GM12864 (cell line): ENCODE results near the gene ZNF791.
"Not testable (repeated sequence)": the region's sequence is repeated elsewhere in the genome, so short reads cannot be mapped to it uniquely, and the experiment has no call there.

Source experiments
- DNase-seq: peaks from one replicate; pipeline ENCODE4 v3.0.0-alpha.2; 2011; ENCODE audit warnings: low read depth
- H3K4me3 ChIP-seq: 2 replicates; pipeline ENCODE4 v1.5.1; 2011; ENCODE audit warnings: mild to moderate bottlenecking, low read depth, low read length, control low read depth
- TF ChIP-seq, protein P1 (sequence below): IDR thresholded peaks from 2 replicates; pipeline ENCODE4 v1.5.1; 2011; ENCODE audit warnings: low read depth, mild to moderate bottlenecking, moderate library complexity, low read length, control low read depth, inconsistent platforms; ENCODE audit errors: missing control alignments

The ZNF791 gene

DNA sequence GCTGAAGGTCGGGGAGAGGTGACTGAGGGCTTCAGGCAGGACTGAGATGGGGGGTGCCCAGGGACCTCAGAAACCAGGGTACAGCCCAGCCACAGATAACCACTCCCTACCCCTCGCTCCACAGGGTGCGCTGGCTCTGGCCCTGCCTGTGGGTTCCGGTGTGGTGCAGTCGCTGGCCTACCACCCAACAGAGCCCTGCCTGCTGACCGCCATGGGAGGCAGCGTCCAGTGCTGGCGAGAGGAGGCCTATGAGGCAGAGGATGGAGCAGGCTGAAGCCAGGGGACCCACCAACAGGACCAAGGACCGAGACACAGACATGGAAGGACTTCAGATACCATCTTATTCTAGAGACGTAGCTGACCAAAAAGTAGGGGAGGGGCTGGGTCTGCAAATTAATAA, 64.7 kb downstream of the ZNF791 start:
- no peak overlapping the region for H3K4me3 ChIP-seq
- TF ChIP-seq, protein P1, sequence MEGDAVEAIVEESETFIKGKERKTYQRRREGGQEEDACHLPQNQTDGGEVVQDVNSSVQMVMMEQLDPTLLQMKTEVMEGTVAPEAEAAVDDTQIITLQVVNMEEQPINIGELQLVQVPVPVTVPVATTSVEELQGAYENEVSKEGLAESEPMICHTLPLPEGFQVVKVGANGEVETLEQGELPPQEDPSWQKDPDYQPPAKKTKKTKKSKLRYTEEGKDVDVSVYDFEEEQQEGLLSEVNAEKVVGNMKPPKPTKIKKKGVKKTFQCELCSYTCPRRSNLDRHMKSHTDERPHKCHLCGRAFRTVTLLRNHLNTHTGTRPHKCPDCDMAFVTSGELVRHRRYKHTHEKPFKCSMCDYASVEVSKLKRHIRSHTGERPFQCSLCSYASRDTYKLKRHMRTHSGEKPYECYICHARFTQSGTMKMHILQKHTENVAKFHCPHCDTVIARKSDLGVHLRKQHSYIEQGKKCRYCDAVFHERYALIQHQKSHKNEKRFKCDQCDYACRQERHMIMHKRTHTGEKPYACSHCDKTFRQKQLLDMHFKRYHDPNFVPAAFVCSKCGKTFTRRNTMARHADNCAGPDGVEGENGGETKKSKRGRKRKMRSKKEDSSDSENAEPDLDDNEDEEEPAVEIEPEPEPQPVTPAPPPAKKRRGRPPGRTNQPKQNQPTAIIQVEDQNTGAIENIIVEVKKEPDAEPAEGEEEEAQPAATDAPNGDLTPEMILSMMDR, result no peak
- DNase-seq, result no peak

DNA sequence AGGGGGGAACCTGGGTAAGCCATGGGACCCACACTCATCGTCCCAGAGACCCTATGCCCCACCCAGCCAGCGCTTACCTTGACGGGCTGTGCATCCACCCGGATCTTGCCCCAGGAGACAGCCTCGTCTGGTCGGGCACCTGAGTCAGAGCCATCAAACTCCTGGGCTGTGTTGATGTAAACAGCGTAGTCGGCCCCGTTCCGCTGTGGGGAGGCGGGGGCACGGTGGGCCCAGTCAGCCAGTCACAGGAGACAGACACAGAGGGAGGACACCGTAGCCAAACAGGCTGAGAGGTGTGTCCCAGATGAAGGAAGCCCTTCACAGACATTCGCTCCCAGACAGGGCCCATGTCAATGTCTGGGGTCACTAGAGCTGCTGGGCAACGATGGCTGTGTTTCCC, 65.2 kb downstream of the ZNF791 start:
- no peak overlapping the region for H3K4me3 ChIP-seq
- TF ChIP-seq, protein P1, result no peak
- DNase-seq, result no peak

DNA sequence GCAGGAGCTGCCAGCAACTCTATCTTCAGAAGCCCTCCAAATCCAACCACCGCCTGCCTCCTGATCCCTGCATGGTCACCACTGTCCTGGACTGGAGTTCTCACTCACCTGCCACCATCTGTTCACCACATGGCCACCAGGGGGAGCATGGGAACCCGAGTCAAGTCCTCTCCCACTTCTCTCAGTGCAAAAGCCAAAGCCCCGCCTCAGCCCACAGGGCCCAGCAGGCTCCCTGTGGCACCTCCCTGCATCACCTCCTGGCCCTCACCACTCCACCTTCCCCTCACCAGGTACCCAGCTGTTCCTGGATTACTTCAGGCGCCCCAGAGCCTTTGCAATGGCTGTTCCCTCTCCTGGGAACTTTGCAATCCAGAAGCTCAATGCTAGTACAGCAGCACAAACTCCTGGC, 65.7 kb downstream of the ZNF791 start:
- TF ChIP-seq, protein P1, result peak; percentile 96
- no peak for DNase-seq
- H3K4me3 ChIP-seq, result no peak overlapping the region

DNA sequence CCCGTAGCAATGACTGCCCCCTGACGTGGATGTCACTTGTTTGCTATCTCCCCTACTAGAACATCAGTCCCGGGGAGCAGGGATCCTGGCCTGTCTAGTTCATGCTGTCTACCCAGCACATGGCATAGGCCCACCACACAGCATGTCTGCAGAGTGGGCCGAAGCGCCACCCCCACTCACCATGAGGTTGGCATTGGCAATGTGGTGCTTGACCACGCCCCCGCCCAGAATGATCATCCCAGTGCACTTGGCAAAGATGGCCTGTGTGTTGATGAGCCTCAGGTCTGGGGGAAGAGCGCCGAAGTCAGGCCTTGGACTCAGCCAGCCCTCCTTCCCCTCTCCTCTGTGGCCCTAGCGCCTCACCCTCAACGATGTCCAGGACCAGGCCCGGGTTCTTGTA, 66.2 kb downstream of the ZNF791 start:
- DNase-seq, result no peak
- H3K4me3 ChIP-seq, result no peak overlapping the region

DNA sequence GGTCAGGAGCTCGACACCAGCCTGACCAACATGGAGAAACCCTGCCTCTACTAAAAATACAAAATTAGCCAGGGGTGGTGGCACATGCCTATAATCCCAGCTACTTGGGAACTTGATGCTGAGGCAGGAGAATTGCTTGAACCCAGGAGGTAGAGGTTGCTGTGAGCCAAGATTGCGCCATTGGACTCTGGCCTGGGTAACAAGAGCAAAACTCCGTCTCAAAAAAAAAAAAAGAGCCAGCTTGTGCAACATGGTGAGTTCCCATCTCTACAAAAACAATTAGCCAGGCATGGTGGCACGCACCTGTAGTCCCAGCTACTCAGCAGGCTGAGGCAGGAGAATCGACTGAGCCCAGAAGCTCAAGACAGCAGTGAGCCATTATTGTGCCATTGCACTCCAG, 67.3 kb downstream of the ZNF791 start:
- DNase-seq, H3K4me3 ChIP-seq: not testable (repeated sequence)

More for the DNA sequence above, 66.2 kb downstream of the ZNF791 start:
- TF ChIP-seq, protein P1, result no peak

DNA sequence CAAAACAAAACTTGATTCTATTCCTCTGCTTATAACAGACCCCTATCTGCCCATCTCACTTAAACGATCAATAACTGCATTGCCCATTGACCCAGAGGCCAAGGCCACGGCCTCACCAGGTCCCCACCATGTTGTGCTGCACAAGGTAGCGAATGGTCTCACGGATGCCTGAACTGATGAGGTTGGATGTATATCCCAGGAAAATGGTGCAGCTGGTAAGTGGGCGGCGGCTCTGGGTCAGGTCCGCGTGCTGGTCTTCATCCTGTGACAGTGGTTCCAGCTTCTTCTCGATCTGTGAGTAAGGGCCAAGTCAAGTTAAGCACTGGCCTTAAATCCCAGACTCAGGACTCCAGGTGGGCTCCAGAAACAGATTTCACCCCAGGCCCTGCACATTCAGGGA, 69.3 kb downstream of the ZNF791 start:
- DNase-seq, result no peak
- TF ChIP-seq, protein P1, result no peak
- H3K4me3 ChIP-seq, result peak overlapping the region; percentile 9

DNA sequence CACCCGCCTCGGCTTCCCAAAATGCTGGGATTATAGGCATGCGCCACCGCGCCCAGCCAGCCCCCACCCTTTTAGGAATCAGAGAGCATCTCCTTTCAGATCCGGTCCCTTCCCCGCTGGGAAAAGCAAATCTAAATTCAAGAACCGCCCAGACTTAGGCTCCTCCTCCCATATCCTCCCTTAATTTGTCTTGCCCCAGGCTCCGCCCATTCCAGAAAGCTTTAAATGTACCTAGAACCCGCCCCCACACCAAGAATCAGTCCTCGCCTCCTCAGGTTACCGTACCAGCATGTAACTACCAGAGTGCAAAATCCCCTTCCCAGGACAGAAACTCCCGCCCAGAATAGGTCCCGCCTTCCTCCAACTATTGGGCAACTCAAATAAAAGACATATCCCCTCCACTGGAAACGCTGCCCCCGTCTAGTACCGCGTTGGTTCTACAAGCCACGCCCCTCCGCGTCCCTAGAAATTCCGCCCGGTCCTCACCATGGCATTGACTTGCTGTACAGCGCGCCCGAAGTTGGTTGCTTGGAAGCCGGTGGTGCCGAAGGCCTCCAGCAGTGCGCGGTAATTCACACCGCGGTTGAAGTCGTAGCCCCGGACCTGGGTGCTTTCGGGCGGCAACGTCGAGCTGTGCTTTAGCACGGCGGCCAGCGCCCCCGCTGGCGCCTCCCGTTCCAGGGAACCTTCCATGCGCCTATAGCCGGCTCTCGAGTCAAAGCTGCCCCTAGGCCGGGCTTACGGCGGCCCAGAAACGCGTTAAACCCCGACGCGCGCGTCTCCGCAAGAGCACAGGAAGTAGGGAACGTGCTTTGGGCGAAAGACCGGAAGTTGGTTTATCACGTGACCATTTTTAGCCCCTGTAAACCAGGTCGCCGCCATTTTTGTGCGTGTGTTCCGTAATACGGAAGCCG, 70.6 kb downstream of the ZNF791 start, which contains the start of gene DHPS:
Gene DHPS (minus strand): TSS at position 807 of the 914 bp plus-strand sequence. CDS start 114 bp downstream, at position 693.
- DNase-seq, result peak; percentile 99
- TF ChIP-seq, protein P1, result no peak
- H3K4me3 ChIP-seq, result peak within 1 kb of the TSS; percentile 74
